AG09319 (cell line): ENCODE results near the gene KRT1.

Experiments used
- DNase-seq: peaks from one replicate; pipeline ENCODE4 v3.0.0-alpha.2; 2010; ENCODE audit warnings: low read depth; ENCODE audit errors: extremely low read depth
- CTCF ChIP-seq: IDR thresholded peaks from 2 replicates; pipeline ENCODE4 v1.5.1; 2011; ENCODE audit warnings: low read depth, mild to moderate bottlenecking, inconsistent platforms, low read length, moderate library complexity

KRT1 gene

DNA sequence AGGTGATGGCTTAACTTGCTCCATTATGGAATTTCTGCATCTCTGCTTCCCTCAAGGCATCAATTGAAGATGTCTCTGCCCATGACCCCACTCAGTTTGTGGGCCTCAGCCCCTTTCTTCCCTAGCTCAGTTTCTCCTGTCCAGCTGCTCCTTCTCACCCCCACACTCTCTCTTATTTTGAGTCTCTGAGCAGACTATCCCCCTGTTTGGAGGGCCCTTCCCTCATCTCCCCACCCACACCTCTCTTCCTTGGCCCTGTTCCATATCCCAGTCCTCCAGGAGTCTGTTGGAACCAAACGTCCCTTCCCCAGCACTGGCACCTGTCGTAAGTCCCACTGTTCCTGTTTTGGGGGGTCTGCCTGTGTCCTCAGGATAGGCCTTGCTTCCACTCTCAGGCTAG is 8.3 kb upstream of the KRT1 start:
- DNase-seq = no peak
- no peak for TF ChIP-seq CTCF

- no peak for DNase-seq
- no peak for TF ChIP-seq CTCF
Observed at GRCh38 chr12:52687497-52688385, 7.5 kb upstream of the KRT1 start.

GRCh38 chr12:52686756-52687487 is 6.7 kb upstream of the KRT1 start:
- DNase-seq = no peak
- TF ChIP-seq CTCF = no peak

- DNase-seq = no peak
- TF ChIP-seq CTCF = no peak
Observed at GRCh38 chr12:52686063-52686462, 5.9 kb upstream of the KRT1 start.

- DNase-seq = no peak
- no peak for TF ChIP-seq CTCF
Observed at GRCh38 chr12:52685406-52685890, 5.2 kb upstream of the KRT1 start.

DNA sequence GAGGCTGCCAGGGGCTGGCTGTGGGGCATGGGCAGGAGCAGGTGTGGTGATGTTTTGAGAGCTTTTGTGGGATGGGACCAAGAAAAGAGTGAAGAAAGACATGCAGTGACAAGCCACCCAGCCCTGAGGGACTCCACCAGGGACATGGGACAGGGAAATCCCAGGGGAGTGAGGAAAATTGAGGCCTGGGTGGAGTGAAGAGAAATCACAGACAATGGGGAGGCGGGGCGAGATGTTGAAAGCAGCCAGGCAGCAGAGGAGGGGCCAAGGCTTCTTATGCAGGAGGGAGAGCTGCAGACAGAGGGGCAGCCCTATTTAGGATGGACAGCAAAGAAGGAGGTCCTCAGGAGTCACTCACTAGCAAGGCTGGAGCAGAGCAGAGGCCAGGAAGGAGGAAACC is 4.2 kb upstream of the KRT1 start:
- no peak for DNase-seq
- no peak for TF ChIP-seq CTCF
